Cardiac muscle cell (in vitro differentiated cells and primary cell): ENCODE measurements around the gene HES7. TPM values are rescaled to one million over a fixed set of nuclear protein-coding genes. Genes with fewer than 3 reads are reported as not detected.

ENCODE experiments used
- DNase-seq, 2 donors: peaks; one replicate each; pipeline versions ENCODE4 v3.0.0 to v3.0.0-alpha.2; 2010 to 2017; ENCODE audit warnings: low read depth in 1 of 2, low spot score in 1 of 2
- H3K27ac ChIP-seq: fragments of 200-600 bp; sonication (generic); 2 replicates; pipeline ENCODE4 v1.5.1; 2016
- H3K27me3 ChIP-seq: fragments of 200-600 bp; sonication (generic); 2 replicates; pipeline ENCODE4 v1.6.0; 2016; ENCODE audit warnings: control low read depth
- H3K36me3 ChIP-seq: fragments of 200-600 bp; sonication (generic); 2 replicates; pipeline ENCODE4 v1.5.1; 2016; ENCODE audit warnings: control low read depth
- H3K4me1 ChIP-seq: fragments of 200-600 bp; sonication (generic); 2 replicates; pipeline ENCODE4 v1.8.1; 2017; ENCODE audit warnings: low read depth, mild to moderate bottlenecking, mixed run types
- H3K4me3 ChIP-seq: fragments of 200-600 bp; sonication (generic); 2 replicates; pipeline ENCODE4 v1.5.1; 2016; ENCODE audit warnings: mild to moderate bottlenecking
- H3K9me3 ChIP-seq: fragments of 200-600 bp; sonication (generic); 2 replicates; pipeline ENCODE4 v1.5.1; 2017; ENCODE audit warnings: low read depth, mild to moderate bottlenecking, control low read depth
- polyA plus RNA-seq: library from polyadenylated mRNA; unstranded; fragments of >200 nt; fragmentation: Nextera tagmentation; extraction: Ambion mirVana; gene quantifications from 2 replicates; pipeline ENCODE4 v1.2.1, GENCODE V29; 2016
- total RNA-seq: library from RNA; depleted of rRNA; stranded (reverse); fragments of >200 nt; gene quantifications from 2 replicates; pipeline ENCODE4 v1.2.3, GENCODE V29; 2016
- TF ChIP-seq, protein P1 (sequence below): IDR thresholded peaks from 2 replicates; pipeline ENCODE4 v1.5.1; 2012; ENCODE audit warnings: low read depth, mild to moderate bottlenecking, low read length

Gene HES7
- total and polyA plus RNA-seq, 2 experiments from 2014 or later, result 1.1 to 6.2 TPM

DNA sequence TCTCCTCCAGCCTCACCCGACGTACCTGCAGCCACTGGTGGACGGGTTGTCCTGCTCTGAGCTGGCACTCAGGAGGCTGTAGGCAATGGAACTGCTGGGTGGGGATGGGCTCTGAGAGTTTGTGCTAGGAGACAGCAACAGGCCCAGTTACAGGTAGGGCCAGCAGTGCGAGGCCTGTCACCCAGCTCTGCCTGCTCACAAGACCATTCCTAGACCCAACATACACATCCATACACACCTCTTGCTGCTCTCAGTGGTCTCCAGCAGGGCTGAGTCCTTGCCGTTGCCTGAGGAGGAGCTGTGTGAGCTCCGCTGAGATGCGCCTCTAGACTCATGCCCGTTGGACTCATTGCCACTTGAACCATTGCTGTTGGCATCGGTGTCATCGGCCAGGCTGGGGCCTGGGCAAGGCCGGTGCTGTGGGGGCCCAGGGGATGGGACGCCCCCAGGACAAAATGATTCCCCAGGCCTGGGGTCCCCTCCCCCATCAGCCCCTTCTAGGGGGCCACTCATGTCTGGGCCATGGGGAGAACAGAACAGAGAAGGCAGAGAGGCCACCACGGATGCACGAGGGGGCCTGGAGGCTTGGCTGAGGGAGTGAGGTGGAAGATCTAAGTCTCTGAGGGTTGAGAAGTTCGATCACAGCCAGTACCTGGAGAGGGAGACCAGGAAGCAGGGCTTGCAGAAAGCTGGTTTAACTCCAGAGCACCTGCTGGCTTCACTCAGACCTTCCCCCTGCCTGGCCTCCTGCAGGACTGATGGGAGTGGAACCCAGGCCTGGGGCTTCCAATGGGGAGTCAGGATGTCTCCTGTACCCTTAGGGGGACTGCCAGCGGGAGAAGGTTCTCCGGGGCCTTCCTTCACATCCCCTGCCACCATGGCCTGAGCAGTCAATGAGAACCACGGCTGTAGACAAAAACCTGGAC, 26.6 kb upstream of the HES7 start:
- DNase-seq, result no peak
- TF ChIP-seq, protein P1, sequence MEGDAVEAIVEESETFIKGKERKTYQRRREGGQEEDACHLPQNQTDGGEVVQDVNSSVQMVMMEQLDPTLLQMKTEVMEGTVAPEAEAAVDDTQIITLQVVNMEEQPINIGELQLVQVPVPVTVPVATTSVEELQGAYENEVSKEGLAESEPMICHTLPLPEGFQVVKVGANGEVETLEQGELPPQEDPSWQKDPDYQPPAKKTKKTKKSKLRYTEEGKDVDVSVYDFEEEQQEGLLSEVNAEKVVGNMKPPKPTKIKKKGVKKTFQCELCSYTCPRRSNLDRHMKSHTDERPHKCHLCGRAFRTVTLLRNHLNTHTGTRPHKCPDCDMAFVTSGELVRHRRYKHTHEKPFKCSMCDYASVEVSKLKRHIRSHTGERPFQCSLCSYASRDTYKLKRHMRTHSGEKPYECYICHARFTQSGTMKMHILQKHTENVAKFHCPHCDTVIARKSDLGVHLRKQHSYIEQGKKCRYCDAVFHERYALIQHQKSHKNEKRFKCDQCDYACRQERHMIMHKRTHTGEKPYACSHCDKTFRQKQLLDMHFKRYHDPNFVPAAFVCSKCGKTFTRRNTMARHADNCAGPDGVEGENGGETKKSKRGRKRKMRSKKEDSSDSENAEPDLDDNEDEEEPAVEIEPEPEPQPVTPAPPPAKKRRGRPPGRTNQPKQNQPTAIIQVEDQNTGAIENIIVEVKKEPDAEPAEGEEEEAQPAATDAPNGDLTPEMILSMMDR, result no peak
- H3K27me3 ChIP-seq, result no peaks in the 10 kb centered on the region
- peak overlapping the region; percentile 97 for H3K27ac ChIP-seq
- H3K9me3 ChIP-seq, result no peaks in the 10 kb centered on the region
- peak overlapping the region; percentile 64 for H3K4me3 ChIP-seq
- peaks cover 38% of the 10 kb centered on the region for H3K4me1 ChIP-seq
- peaks cover 41% of the 10 kb centered on the region for H3K36me3 ChIP-seq

DNA sequence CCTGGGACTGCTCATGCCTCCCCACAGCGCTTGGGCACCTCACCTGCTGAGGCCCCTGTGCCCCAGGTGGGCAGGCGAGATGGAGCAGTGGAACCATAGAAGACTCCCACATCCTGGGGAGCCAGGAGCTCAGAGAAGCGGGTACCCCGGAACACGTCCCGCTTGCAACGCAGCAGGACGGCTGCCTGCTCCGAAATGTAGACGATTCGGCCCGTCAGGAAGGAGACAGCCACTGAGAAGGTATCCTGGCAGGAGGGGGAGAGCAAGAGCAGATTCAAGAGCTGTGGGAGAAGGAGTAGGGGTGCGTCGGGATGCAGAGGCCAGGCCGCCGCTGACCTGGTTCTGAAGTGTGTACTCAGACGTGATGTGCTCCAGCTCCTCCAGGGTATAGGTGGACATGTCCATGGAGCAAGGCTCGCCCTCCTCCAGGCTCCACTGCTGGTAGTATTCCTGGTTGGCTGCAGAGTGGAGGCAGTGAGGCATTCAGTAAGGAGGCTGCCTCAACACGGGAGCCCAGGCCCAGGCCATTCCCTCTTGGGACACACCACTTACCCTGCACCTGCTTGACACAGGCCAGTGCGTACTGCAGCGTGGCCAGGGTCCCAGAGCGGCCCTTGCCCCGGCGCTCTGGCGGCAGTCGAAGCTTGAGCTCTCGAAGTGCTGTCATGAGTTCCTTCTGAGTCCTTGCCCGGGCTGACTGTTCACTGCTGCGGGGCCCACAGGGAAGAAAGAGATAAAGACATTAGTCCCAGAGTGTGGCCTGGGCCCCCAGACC, 25.7 kb upstream of the HES7 start:
- TF ChIP-seq, protein P1, result no peak
- no peaks in the 10 kb centered on the region for H3K27me3 ChIP-seq
- H3K36me3 ChIP-seq, result peaks cover 42% of the 10 kb centered on the region
- H3K4me3 ChIP-seq, result no peak overlapping the region
- H3K4me1 ChIP-seq, result peaks cover 31% of the 10 kb centered on the region
- no peaks in the 10 kb centered on the region for H3K9me3 ChIP-seq
- DNase-seq, result no peak
- H3K27ac ChIP-seq, result peak overlapping the region; percentile 97

DNA sequence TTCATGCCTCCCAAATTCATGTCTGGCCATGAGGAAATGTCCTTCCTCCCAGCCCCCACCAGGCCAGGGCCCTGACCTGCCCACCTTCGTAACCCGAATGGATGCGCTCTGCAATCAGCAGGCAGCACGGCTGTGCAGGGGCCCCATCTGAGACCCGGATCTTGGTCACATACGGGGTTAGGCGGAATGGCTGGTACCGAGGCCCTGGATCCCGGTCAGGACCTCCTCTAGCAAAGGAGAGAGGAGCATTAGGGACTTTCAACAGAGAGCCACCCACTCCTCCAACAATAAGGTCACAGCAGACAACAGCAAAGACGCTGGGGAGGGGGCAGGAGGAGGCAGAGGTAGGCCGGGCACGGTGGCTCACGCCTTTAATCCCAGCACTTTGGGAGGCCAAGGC, 24.7 kb upstream of the HES7 start:
- peaks cover 24% of the 10 kb centered on the region for H3K4me1 ChIP-seq
- no peaks in the 10 kb centered on the region for H3K27me3 ChIP-seq
- H3K4me3 ChIP-seq, result no peak overlapping the region
- no peak overlapping the region for H3K27ac ChIP-seq
- TF ChIP-seq, protein P1, result no peak
- DNase-seq, result no peak
- no peaks in the 10 kb centered on the region for H3K9me3 ChIP-seq
- H3K36me3 ChIP-seq, result peaks cover 53% of the 10 kb centered on the region

DNA sequence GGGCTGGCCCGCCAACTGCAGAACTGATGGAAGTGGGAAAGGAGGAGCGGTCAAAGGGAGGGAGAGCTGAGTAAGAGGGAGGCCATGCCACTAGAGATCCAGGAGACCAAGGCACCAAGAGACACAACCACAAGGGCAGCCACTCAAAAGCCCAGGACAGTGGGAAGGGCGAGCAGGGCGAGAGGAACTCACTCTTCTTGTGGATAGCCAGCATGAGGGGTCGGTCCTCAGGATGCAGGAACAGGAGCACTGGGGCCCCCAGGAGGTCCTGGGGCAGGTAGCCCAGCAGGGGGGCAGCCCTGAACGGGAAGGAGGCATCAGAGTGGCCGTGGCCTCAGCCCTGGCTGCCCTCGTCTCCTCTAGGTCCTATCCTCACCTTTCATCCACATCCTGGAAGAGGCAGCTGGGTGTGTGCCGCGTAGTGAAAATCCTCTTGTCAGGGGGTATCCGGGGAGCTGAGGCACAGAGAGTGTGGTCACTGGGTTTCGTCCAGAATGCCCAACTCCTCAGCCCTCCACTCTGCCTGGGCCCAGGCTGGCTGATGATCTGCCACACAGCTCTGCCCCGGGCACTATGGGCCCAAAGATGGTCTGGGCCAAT, 24.0 kb upstream of the HES7 start:
- H3K4me1 ChIP-seq, result peaks cover 19% of the 10 kb centered on the region
- H3K9me3 ChIP-seq, result no peaks in the 10 kb centered on the region
- no peak overlapping the region for H3K27ac ChIP-seq
- peaks cover 58% of the 10 kb centered on the region for H3K36me3 ChIP-seq
- no peak for DNase-seq
- TF ChIP-seq, protein P1, result no peak
- no peaks in the 10 kb centered on the region for H3K27me3 ChIP-seq
- H3K4me3 ChIP-seq, result no peak overlapping the region

DNA sequence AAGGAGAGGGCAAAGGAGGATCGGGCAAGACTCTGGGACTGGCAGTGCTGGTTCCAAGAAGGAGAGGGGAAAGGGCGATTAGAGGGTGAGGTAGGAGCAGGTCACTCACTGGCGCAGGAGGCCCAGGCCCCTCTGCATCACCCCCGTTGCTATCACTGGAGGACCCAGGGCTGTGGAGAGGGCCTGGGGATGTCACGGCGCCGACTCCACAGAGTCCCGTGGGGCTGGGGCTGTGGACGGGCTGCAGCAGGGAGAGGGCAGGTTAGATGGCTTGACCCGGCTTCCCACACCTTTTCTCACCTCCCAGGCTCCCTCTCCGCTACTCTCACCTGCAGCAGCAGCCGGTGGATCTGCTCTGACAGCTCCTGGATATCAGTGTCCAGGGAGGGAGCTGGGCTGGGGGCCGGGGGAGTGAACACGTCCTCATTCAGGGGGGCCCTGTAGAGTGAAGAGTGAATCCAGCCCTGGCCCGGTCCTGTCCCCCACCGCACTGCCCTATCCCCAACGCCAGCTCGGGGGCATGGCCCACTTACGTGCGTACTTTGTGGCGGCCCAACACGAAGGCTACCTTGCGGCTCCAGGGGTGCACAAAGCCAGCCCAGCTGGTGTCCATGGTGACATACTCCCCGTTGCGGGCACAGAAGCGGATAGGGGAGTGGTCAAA, 23.4 kb upstream of the HES7 start:
- no peak overlapping the region for H3K27ac ChIP-seq
- peaks cover 64% of the 10 kb centered on the region for H3K36me3 ChIP-seq
- DNase-seq, result no peak
- H3K9me3 ChIP-seq, result no peaks in the 10 kb centered on the region
- H3K4me1 ChIP-seq, result peaks cover 17% of the 10 kb centered on the region
- no peak overlapping the region for H3K4me3 ChIP-seq
- TF ChIP-seq, protein P1, result no peak
- no peaks in the 10 kb centered on the region for H3K27me3 ChIP-seq
